HepG2 (cell line): Measurements from ENCODE around the gene IL1R1. TPM values are rescaled to one million over a fixed set of nuclear protein-coding genes. Genes with fewer than 3 reads are reported as not detected.
A peak's percentile ranks its signal among the peaks of the same experiment; 100 is the strongest.

Experiments used
- CEBPG ChIP-seq: IDR thresholded peaks from 2 replicates; pipeline ENCODE4 v1.6.1; 2016
- EP300 ChIP-seq, 3 experiments: sonication (generic) in 1 of 3; formaldehyde crosslinking in 1 of 3; IDR thresholded peaks; 2 replicates each; pipeline versions ENCODE4 v1.5.1 to v1.6.1; 2011 to 2020; ENCODE audit warnings: low read depth in 2 of 3, low read length in 2 of 3, borderline replicate concordance in 1 of 3, improper control_type of control experiment in 1 of 3, mild to moderate bottlenecking in 1 of 3, missing genetic modification reagents in 1 of 3, moderate library complexity in 1 of 3
- HNF1A ChIP-seq, 2 experiments: sonication (generic) in 1 of 2; formaldehyde crosslinking in 1 of 2; IDR thresholded peaks; 2 replicates each; pipeline versions ENCODE4 v1.4.0 to v1.6.1; 2016 to 2020; ENCODE audit warnings: borderline replicate concordance in 1 of 2, low read depth in 1 of 2, mild to moderate bottlenecking in 1 of 2, missing genetic modification reagents in 1 of 2
- HNRNPL ChIP-seq: fragments of 200-400 bp; formaldehyde crosslinking; IDR thresholded peaks from 2 replicates; pipeline ENCODE4 v1.6.1; 2017; ENCODE audit warnings: mild to moderate bottlenecking, low read depth, low read length
- KDM2A ChIP-seq: sonication (generic); formaldehyde crosslinking; IDR thresholded peaks from 2 replicates; pipeline ENCODE4 v1.4.0; 2020; ENCODE audit warnings: low read depth, missing genetic modification reagents, borderline replicate concordance
- MLX ChIP-seq: IDR thresholded peaks from 2 replicates; pipeline ENCODE4 v1.6.1; 2016
- PAWR ChIP-seq: sonication (generic); formaldehyde crosslinking; IDR thresholded peaks from 2 replicates; pipeline ENCODE4 v1.4.0; 2020; ENCODE audit warnings: missing genetic modification reagents, mild to moderate bottlenecking, borderline replicate concordance
- PBX2 ChIP-seq: IDR thresholded peaks from 2 replicates; pipeline ENCODE4 v1.6.1; 2016; ENCODE audit warnings: control low read depth
- TEAD3 ChIP-seq: optimal IDR thresholded peaks from 2 replicates; pipeline ENCODE3; 2016; ENCODE audit warnings: borderline replicate concordance
- WIZ ChIP-seq: sonication (generic); formaldehyde crosslinking; IDR thresholded peaks from 2 replicates; pipeline ENCODE4 v1.5.1; 2020; ENCODE audit warnings: mild to moderate bottlenecking, missing genetic modification reagents
- YEATS2 ChIP-seq: sonication (generic); formaldehyde crosslinking; IDR thresholded peaks from 2 replicates; pipeline ENCODE4 v1.4.0; 2020; ENCODE audit warnings: missing genetic modification reagents, borderline replicate concordance
- ZBTB1 ChIP-seq: sonication (generic); formaldehyde crosslinking; IDR thresholded peaks from 2 replicates; pipeline ENCODE4 v1.4.0; 2020; ENCODE audit warnings: missing genetic modification reagents, borderline replicate concordance
- ZKSCAN8 ChIP-seq: IDR thresholded peaks from 2 replicates; pipeline ENCODE4 v1.6.1; 2016; ENCODE audit warnings: borderline replicate concordance, missing genetic modification reagents, missing compliant biosample characterization
- ZNF234 ChIP-seq: sonication (generic); formaldehyde crosslinking; conservative IDR thresholded peaks from 2 replicates; pipeline ENCODE4 v1.5.1; 2020; ENCODE audit warnings: mild to moderate bottlenecking, missing genetic modification reagents
- ZNF276 ChIP-seq: sonication (generic); formaldehyde crosslinking; IDR thresholded peaks from 2 replicates; pipeline ENCODE4 v1.4.0; 2020; ENCODE audit warnings: mild to moderate bottlenecking, low read depth, missing genetic modification reagents
- ZNF468 ChIP-seq: sonication (generic); formaldehyde crosslinking; IDR thresholded peaks from 2 replicates; pipeline ENCODE4 v1.8.0; 2022; ENCODE audit warnings: mild to moderate bottlenecking, moderate library complexity, missing genetic modification reagents
- ZNF572 ChIP-seq: sonication (generic); formaldehyde crosslinking; IDR thresholded peaks from 2 replicates; pipeline ENCODE4 v1.5.1; 2020; ENCODE audit warnings: mild to moderate bottlenecking, missing genetic modification reagents
- ZNF703 ChIP-seq: sonication (generic); formaldehyde crosslinking; IDR thresholded peaks from 2 replicates; pipeline ENCODE4 v1.5.1; 2020; ENCODE audit warnings: missing genetic modification reagents, mild to moderate bottlenecking, moderate library complexity, borderline replicate concordance
- ZNF770 ChIP-seq: sonication (generic); formaldehyde crosslinking; IDR thresholded peaks from 2 replicates; pipeline ENCODE4 v1.5.0; 2020; ENCODE audit warnings: mild to moderate bottlenecking, missing genetic modification reagents
- polyA plus RNA-seq, 8 experiments: library from polyadenylated mRNA; depleted of rRNA in 3 of 8; stranded (reverse) in 7 of 8; unstranded in 1 of 8; fragments of >200 nt; fragmentation: Illumina TruSeq in 4 of 8; extraction: Trizol in 4 of 8; gene quantifications; 2 replicates each; pipeline versions ENCODE4 v1.2.1 to v1.2.3, GENCODE V29; 2011 to 2016; ENCODE audit warnings: low read depth in 4 of 8, missing spikeins in 1 of 8, mixed read lengths in 1 of 8; ENCODE audit not compliant: insufficient read depth in 1 of 8
- total RNA-seq, 5 experiments: library from RNA; depleted of rRNA; stranded (reverse); fragments of >200 nt; fragmentation: Illumina TruSeq; extraction: Trizol; gene quantifications; 2 replicates each; pipeline ENCODE4 v1.2.3, GENCODE V29; 2016; ENCODE audit warnings: low read depth in 1 of 5

IL1R1 gene
- total and polyA plus RNA-seq, 2 of the 13 experiments (the other 11 are each of a cell fraction or from before 2014, with no cell fraction given) = 38.0 to 93.1 TPM

GRCh38 chr2:102142829-102143449, 393 bp downstream of the IL1R1 start (continued):
- TF ChIP-seq HNF1A (IDR thresholded peaks at IDR 0.05; ENCODE audit: low read depth) (no peak), HNF1A (CRISPR knock-in tag; IDR thresholded peaks at IDR 0.05; ENCODE audit: borderline replicate concordance) (no peak; the same call in none of the 2 replicates), HNRNPL (peak; percentile 30; the same call in 1 of the 2 replicates), ZNF234 (no peak), ZKSCAN8 (CRISPR knock-in tag) (no peak), ZNF572 (peak; percentile 86; the same call in 1 of the 2 replicates), MLX (CRISPR knock-in tag) (no peak), ZNF770 (CRISPR knock-in tag) (no peak), ZNF468 (CRISPR knock-in tag) (no peak), PAWR (CRISPR knock-in tag) (0 out of 2 replicates have a peak, but pooled peaks have one; percentile 33), KDM2A (CRISPR knock-in tag) (peak; percentile 19; the same call in 1 of the 2 replicates), WIZ (CRISPR knock-in tag) (no peak), ZNF276 (CRISPR knock-in tag) (no peak), ZNF703 (CRISPR knock-in tag) (no peak), ZBTB1 (peak; percentile 18; the same call in 1 of the 2 replicates), TEAD3 (CRISPR knock-in tag) (no peak), EP300 (IDR thresholded peaks at IDR 0.05; ENCODE audit: low read depth in 2 of 2, low read length in 2 of 2) (no peak), EP300 (CRISPR knock-in tag; IDR thresholded peaks at IDR 0.05; ENCODE audit: borderline replicate concordance) (no peak), CEBPG (CRISPR knock-in tag) (peak; percentile 59), PBX2 (no peak), YEATS2 (CRISPR knock-in tag) (no peak)
